GM13976 (cell line): ENCODE data around the gene TNFSF4.

Source experiments
- DNase-seq: peaks from one replicate; pipeline ENCODE4 v3.0.0; 2012; ENCODE audit warnings: low spot score
- CTCF ChIP-seq: IDR thresholded peaks from 2 replicates; pipeline ENCODE4 v1.5.1; 2012; ENCODE audit warnings: borderline replicate concordance, mild to moderate bottlenecking; ENCODE audit not compliant: insufficient read depth; ENCODE audit errors: extremely low read depth, missing control alignments, control extremely low read depth
- in situ Hi-C: fragments of 300-500 bp; cut with MboI; formaldehyde crosslinking; loops from one replicate; pipeline ENCODE4 v1.12.0; 2022; ENCODE audit warnings: low sequenced_read_pairs, mixed read lengths, inconsistent platforms; ENCODE audit not compliant: unreplicated experiment

The TNFSF4 gene

GRCh38 chr1:173187671-173188237 lies 19.4 kb downstream of the TNFSF4 start:
- TF ChIP-seq CTCF: no peak

GRCh38 chr1:173181791-173182190 lies 25.3 kb downstream of the TNFSF4 start:
- TF ChIP-seq CTCF: no peak
- in situ Hi-C loops: no loop called here
- DNase-seq: no peak

More at GRCh38 chr1:173187671-173188237, 19.4 kb downstream of the TNFSF4 start:
- DNase-seq: no peak
- in situ Hi-C loops: no loop called here

- DNase-seq: no peak
- in situ Hi-C loops: no loop called here
- no peak for TF ChIP-seq CTCF
Observed at GRCh38 chr1:173176246-173176645, 30.9 kb downstream of the TNFSF4 start.

GRCh38 chr1:173175514-173176145 lies 31.5 kb downstream of the TNFSF4 start:
- no peak for TF ChIP-seq CTCF
- no peak for DNase-seq
- in situ Hi-C loops: no loop called here

GRCh38 chr1:173173388-173173787 lies 33.7 kb downstream of the TNFSF4 start:
- in situ Hi-C loops: no loop called here
- TF ChIP-seq CTCF: no peak
- no peak for DNase-seq

- no peak for DNase-seq
- in situ Hi-C loops: no loop called here
- no peak for TF ChIP-seq CTCF
Observed at GRCh38 chr1:173171152-173171551, 36.0 kb downstream of the TNFSF4 start.
